ENCODE results near the gene SMPD2.

DNA sequence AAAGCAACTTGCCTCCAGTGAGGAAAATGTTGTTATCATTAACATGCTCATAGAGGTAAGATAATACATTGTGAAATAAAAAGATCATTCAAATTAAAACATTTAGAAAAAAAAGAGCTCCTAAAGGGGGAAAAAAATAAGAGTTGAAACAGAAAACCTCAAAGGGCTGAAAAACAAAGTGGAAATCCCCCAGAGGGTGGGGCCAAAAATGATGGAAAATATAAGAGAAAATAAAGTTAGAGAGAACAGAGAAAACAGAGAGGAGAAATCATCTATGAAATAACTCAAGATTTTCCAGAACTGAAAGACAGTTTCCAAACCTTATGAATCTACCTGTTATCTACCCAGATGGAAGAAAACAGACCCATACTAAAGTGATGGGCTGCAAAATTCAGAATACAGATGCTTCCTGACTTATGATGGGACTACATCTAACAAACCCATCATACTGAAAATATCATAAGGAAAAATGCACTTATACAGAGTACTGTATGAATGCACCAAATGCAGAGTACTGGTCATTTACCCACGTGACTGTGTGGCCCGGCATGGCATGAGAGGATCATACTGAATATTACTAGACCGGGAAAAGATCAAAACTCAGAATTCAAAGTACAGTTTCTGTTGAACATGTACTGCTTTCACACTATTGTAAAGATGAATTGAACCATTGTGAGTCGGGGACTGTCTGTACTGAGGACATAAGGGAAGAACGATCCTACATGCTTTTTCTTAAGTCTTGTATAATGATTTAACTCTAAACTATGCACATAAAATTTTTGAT is 38.5 kb downstream of the SMPD2 start:
- TF ChIP-seq CTCF (IDR thresholded peaks at IDR 0.05), result no peak
- no peak for TF ChIP-seq POLR2A (IDR thresholded peaks at IDR 0.05)
